Gastrocnemius medialis (tissue), 4 donors: Measurements from ENCODE around the gene HEATR3.

ENCODE experiments used
- POLR2A ChIP-seq, 2 donors: fragments of 450-650 bp; IDR thresholded peaks; one replicate each; pipeline ENCODE4 v1.6.1; 2017; ENCODE audit warnings: antibody characterized with exemption in 2 of 2, mild to moderate bottlenecking in 2 of 2, moderate library complexity in 2 of 2
- TF ChIP-seq, protein P1 (sequence below), 5 experiments: fragments of 450-650 bp in 3 of 5; fragments of 200-600 bp in 2 of 5; sonication (generic) in 2 of 5; IDR thresholded peaks in 4 of 5; conservative IDR thresholded peaks in 1 of 5; 1 replicate in 4 of 5; 2 replicates in 1 of 5; pipeline ENCODE4 v1.5.1; 2016 to 2019; ENCODE audit warnings: antibody characterized with exemption in 5 of 5, mild to moderate bottlenecking in 3 of 5, moderate library complexity in 3 of 5

GRCh38 chr16:50103764-50104163 lies 38.0 kb downstream of the HEATR3 start:
- TF ChIP-seq, protein P1, sequence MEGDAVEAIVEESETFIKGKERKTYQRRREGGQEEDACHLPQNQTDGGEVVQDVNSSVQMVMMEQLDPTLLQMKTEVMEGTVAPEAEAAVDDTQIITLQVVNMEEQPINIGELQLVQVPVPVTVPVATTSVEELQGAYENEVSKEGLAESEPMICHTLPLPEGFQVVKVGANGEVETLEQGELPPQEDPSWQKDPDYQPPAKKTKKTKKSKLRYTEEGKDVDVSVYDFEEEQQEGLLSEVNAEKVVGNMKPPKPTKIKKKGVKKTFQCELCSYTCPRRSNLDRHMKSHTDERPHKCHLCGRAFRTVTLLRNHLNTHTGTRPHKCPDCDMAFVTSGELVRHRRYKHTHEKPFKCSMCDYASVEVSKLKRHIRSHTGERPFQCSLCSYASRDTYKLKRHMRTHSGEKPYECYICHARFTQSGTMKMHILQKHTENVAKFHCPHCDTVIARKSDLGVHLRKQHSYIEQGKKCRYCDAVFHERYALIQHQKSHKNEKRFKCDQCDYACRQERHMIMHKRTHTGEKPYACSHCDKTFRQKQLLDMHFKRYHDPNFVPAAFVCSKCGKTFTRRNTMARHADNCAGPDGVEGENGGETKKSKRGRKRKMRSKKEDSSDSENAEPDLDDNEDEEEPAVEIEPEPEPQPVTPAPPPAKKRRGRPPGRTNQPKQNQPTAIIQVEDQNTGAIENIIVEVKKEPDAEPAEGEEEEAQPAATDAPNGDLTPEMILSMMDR (IDR thresholded peaks at IDR 0.05 in 4 of 5, conservative IDR thresholded peaks at IDR 0.05 in 1 of 5) = no peak
- no peak for TF ChIP-seq POLR2A (IDR thresholded peaks at IDR 0.05)
